GM23338 (cell line): ENCODE data around the gene PLEKHG5. TPM values are rescaled to one million over a fixed set of nuclear protein-coding genes. Genes with fewer than 3 reads are reported as not detected.

Experiments
- ATAC-seq: fragments of 200-7000 bp; cut with Tn5 transposase; 3 replicates; pipeline ENCODE4 v1.9.1; 2020
- DNase-seq: peaks from one replicate; pipeline ENCODE4 v3.0.0-alpha.2; 2015; ENCODE audit warnings: low spot score
- H2AFZ ChIP-seq: fragments of 200-600 bp; sonication (generic); 2 replicates; pipeline ENCODE4 v1.8.0; 2016; ENCODE audit warnings: antibody characterized with exemption, mild to moderate bottlenecking, moderate library complexity
- H3F3A ChIP-seq: fragments of 200-600 bp; sonication (generic); replicated peaks from 2 replicates; pipeline ENCODE4 v1.8.0; 2017; ENCODE audit warnings: antibody characterized with exemption, mixed run types, low read depth
- H3K27ac ChIP-seq: fragments of 200-600 bp; sonication (generic); 2 replicates; pipeline ENCODE4 v1.6.1; 2016; ENCODE audit warnings: low read depth
- H3K27me3 ChIP-seq: fragments of 200-600 bp; sonication (generic); 2 replicates; pipeline ENCODE4 v1.8.0; 2016; ENCODE audit warnings: mild to moderate bottlenecking, mixed run types, moderate library complexity; ENCODE audit not compliant: insufficient read depth
- H3K36me3 ChIP-seq: fragments of 200-600 bp; sonication (generic); 2 replicates; pipeline ENCODE4 v1.8.0; 2016; ENCODE audit warnings: mild to moderate bottlenecking; ENCODE audit not compliant: insufficient read depth
- H3K4me1 ChIP-seq: fragments of 200-600 bp; sonication (generic); 2 replicates; pipeline ENCODE4 v1.8.0; 2016; ENCODE audit warnings: mild to moderate bottlenecking, moderate library complexity; ENCODE audit not compliant: insufficient read depth
- H3K4me2 ChIP-seq: fragments of 200-600 bp; sonication (generic); 2 replicates; pipeline ENCODE4 v1.7.1; 2017; ENCODE audit warnings: mixed run types
- H3K4me3 ChIP-seq: fragments of 200-600 bp; sonication (generic); 2 replicates; pipeline ENCODE4 v1.6.1; 2016; ENCODE audit warnings: mixed run types
- H3K79me2 ChIP-seq: fragments of 200-600 bp; sonication (generic); replicated peaks from 2 replicates; pipeline ENCODE4 v1.8.0; 2017; ENCODE audit warnings: mild to moderate bottlenecking; ENCODE audit not compliant: insufficient read depth
- H3K9me2 ChIP-seq: fragments of 200-600 bp; sonication (generic); 2 replicates; pipeline ENCODE4 v1.8.0; 2017; ENCODE audit not compliant: insufficient read depth
- H4K20me1 ChIP-seq: fragments of 200-600 bp; sonication (generic); replicated peaks from 2 replicates; pipeline ENCODE4 v1.8.0; 2017; ENCODE audit warnings: mild to moderate bottlenecking; ENCODE audit not compliant: insufficient read depth
- H3K27ac Mint-ChIP-seq: 2 replicates; pipeline ENCODE4 v1.8.0; 2020; ENCODE audit warnings: inconsistent platforms, mild to moderate bottlenecking, moderate library complexity, mixed read lengths
- H3K27me3 Mint-ChIP-seq: 3 replicates; pipeline ENCODE4 v1.8.0; 2022; ENCODE audit warnings: low read depth, mild to moderate bottlenecking, moderate library complexity, mixed read lengths, inconsistent platforms; ENCODE audit not compliant: insufficient read depth, poor library complexity
- H3K36me3 Mint-ChIP-seq: 3 replicates; pipeline ENCODE4 v1.8.0; 2021; ENCODE audit warnings: low read depth, mild to moderate bottlenecking, inconsistent platforms, moderate library complexity, mixed read lengths
- H3K4me1 Mint-ChIP-seq: 3 replicates; pipeline ENCODE4 v1.8.0; 2020; ENCODE audit warnings: mild to moderate bottlenecking, inconsistent platforms, mixed read lengths
- H3K4me3 Mint-ChIP-seq: 3 replicates; pipeline ENCODE4 v1.8.0; 2021; ENCODE audit warnings: moderate library complexity, mild to moderate bottlenecking, inconsistent platforms, mixed read lengths
- H3K9me3 Mint-ChIP-seq: 3 replicates; pipeline ENCODE4 v1.8.0; 2020; ENCODE audit warnings: moderate library complexity, mild to moderate bottlenecking, inconsistent platforms, mixed read lengths
- CREB1 ChIP-seq: fragments of 250-450 bp; sonication (Bioruptor Pico); IDR thresholded peaks from 2 replicates; pipeline ENCODE4 v1.5.0; 2020; ENCODE audit warnings: low read depth, mild to moderate bottlenecking, moderate library complexity
- CTCF ChIP-seq, 2 experiments: fragments of 200-600 bp in 1 of 2; sonication (generic) in 1 of 2; conservative IDR thresholded peaks; 2 replicates each; pipeline versions ENCODE4 v1.5.1 to v1.6.1; 2016 to 2017; ENCODE audit warnings: antibody characterized with exemption in 2 of 2, low read depth in 2 of 2, mild to moderate bottlenecking in 2 of 2, moderate library complexity in 1 of 2
- EZH2 ChIP-seq: fragments of 200-600 bp; sonication (generic); IDR thresholded peaks from one replicate; pipeline ENCODE4 v1.8.0; 2017; ENCODE audit warnings: antibody characterized with exemption, mild to moderate bottlenecking, low read depth; ENCODE audit not compliant: unreplicated experiment
- NANOG ChIP-seq: IDR thresholded peaks from 2 replicates; pipeline ENCODE4 v1.6.1; 2016; ENCODE audit warnings: antibody characterized with exemption, borderline replicate concordance
- POLR2AphosphoS5 ChIP-seq: IDR thresholded peaks from 2 replicates; pipeline ENCODE4 v1.6.1; 2016; ENCODE audit warnings: antibody characterized with exemption, low read depth
- REST ChIP-seq: IDR thresholded peaks from one replicate; pipeline ENCODE4 v1.6.1; 2018; ENCODE audit warnings: antibody characterized with exemption; ENCODE audit not compliant: unreplicated experiment
- STAT1 ChIP-seq: IDR thresholded peaks from one replicate; pipeline ENCODE4 v1.6.1; 2016; ENCODE audit warnings: antibody characterized with exemption; ENCODE audit not compliant: unreplicated experiment
- ZNF114 ChIP-seq: fragments of 250-450 bp; sonication (Bioruptor Pico); IDR thresholded peaks from 2 replicates; pipeline ENCODE4 v1.5.0; 2020; ENCODE audit warnings: mild to moderate bottlenecking, moderate library complexity
- ZNF331 ChIP-seq: fragments of 250-450 bp; sonication (Bioruptor Pico); IDR thresholded peaks from 2 replicates; pipeline ENCODE4 v1.5.0; 2020; ENCODE audit warnings: low read depth, mild to moderate bottlenecking, moderate library complexity
- polyA plus RNA-seq: library from polyadenylated mRNA; unstranded; fragments of >200 nt; fragmentation: Nextera tagmentation; extraction: Ambion mirVana; gene quantifications from 2 replicates; pipeline ENCODE4 v1.2.1, GENCODE V29; 2016
- total RNA-seq: library from RNA; depleted of rRNA; stranded (reverse); fragments of >200 nt; shearing (Covaris generic); gene quantifications from 2 replicates; pipeline ENCODE4 v1.2.3, GENCODE V29; 2014
- TF ChIP-seq, protein P1 (sequence below): IDR thresholded peaks from 2 replicates; pipeline ENCODE4 v1.6.1; 2016; ENCODE audit warnings: antibody characterized with exemption

The PLEKHG5 gene
- total and polyA plus RNA-seq, 2 experiments from 2014 or later, result 9.0 to 26.4 TPM

DNA sequence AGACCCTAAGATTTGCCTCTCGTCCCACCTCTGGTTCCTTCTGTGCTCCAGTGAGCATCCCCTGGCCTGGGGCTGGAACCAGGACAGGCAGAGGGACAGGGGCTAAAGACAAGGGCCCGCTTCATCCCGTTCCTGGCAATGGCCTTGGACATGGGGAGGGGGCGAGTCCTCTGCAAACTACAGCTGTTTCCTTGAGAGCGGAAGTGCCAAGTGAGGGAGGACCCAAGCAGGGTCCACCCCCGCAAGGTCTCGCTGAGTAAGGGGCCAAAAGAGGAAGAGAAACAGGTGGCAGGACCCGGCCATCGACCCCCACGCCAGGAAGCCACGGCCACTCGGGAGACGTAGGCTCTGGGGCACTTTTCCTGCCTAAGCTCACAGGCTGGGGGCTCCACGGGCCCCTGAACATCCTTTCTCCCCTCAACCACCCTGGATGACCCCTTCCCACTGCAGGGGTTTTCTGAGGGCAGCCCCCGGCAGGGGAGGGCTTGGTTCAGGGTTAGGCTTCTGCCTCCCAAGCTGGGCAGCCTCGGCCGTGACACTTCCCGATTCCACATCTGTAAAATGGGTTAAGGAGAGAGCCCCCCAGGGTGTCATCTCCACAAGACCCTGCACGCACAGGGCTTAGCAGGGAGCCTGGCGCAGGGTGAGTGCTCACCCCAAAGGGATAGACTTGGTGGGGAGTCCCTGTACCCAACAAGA is 17.9 kb upstream of the PLEKHG5 start:
- no peaks in the 10 kb centered on the region for H3K27me3 ChIP-seq

GRCh38 chr1:6508816-6509189 is 17.3 kb upstream of the PLEKHG5 start:
- H3K4me3 ChIP-seq, result no peak overlapping the region
- Mint-ChIP-seq H3K27me3 (peaks cover 8% of the 10 kb centered on the region), H3K27ac (no peak overlapping the region), H3K4me1 (0 out of 3 replicates have a peak, but pooled peaks cover 5% of the 10 kb centered on the region), H3K9me3 (no peaks in the 10 kb centered on the region), H3K4me3 (no peak overlapping the region), H3K36me3 (no peaks in the 10 kb centered on the region)
- no peaks in the 10 kb centered on the region for H3F3A ChIP-seq
- H3K79me2 ChIP-seq, result no peaks in the 10 kb centered on the region
- no peak for DNase-seq
- ATAC-seq, result no peak
- H4K20me1 ChIP-seq, result no peaks in the 10 kb centered on the region
- no peaks in the 10 kb centered on the region for H3K27me3 ChIP-seq
- no peak overlapping the region for H3K4me2 ChIP-seq
- no peaks in the 10 kb centered on the region for H3K4me1 ChIP-seq
- no peaks in the 10 kb centered on the region for H3K9me2 ChIP-seq
- H3K36me3 ChIP-seq, result no peaks in the 10 kb centered on the region
- no peak overlapping the region for H3K27ac ChIP-seq
- H2AFZ ChIP-seq, result no peak overlapping the region
- TF ChIP-seq CTCF (conservative IDR thresholded peaks at IDR 0.05; ENCODE audit: low read depth in 2 of 2) (no peak), NANOG (no peak), EZH2 (no peak), STAT1 (no peak), REST (no peak)

More for the DNA sequence above, 17.9 kb upstream of the PLEKHG5 start:
- Histone ChIP-seq H3K4me1 (no peaks in the 10 kb centered on the region), H2AFZ (no peak overlapping the region), H3K4me2 (no peak overlapping the region), H4K20me1 (no peaks in the 10 kb centered on the region), H3F3A (no peaks in the 10 kb centered on the region), H3K27ac (no peak overlapping the region), H3K79me2 (no peaks in the 10 kb centered on the region), H3K36me3 (no peaks in the 10 kb centered on the region), H3K9me2 (no peaks in the 10 kb centered on the region), H3K4me3 (no peak overlapping the region)
- ATAC-seq, result no peak
- 0 out of 3 replicates have a peak, but pooled peaks cover 5% of the 10 kb centered on the region for H3K4me1 Mint-ChIP-seq
- H3K9me3 Mint-ChIP-seq, result no peaks in the 10 kb centered on the region
- no peak overlapping the region for H3K27ac Mint-ChIP-seq
- H3K27me3 Mint-ChIP-seq, result peaks cover 8% of the 10 kb centered on the region
- DNase-seq, result no peak
- no peak overlapping the region for H3K4me3 Mint-ChIP-seq
- no peaks in the 10 kb centered on the region for H3K36me3 Mint-ChIP-seq
- TF ChIP-seq CREB1 (CRISPR knock-in tag) (no peak), POLR2AphosphoS5 (no peak), ZNF114 (CRISPR knock-in tag) (no peak), ZNF331 (CRISPR knock-in tag) (no peak), CTCF (conservative IDR thresholded peaks at IDR 0.05; ENCODE audit: low read depth in 2 of 2) (no peak), STAT1 (no peak)
- TF ChIP-seq, protein P1, sequence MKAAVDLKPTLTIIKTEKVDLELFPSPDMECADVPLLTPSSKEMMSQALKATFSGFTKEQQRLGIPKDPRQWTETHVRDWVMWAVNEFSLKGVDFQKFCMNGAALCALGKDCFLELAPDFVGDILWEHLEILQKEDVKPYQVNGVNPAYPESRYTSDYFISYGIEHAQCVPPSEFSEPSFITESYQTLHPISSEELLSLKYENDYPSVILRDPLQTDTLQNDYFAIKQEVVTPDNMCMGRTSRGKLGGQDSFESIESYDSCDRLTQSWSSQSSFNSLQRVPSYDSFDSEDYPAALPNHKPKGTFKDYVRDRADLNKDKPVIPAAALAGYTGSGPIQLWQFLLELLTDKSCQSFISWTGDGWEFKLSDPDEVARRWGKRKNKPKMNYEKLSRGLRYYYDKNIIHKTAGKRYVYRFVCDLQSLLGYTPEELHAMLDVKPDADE, result no peak
